Activated T-cell treated with anti-CD3 and anti-CD28 coated beads for 24 hours (primary cell): Measurements from ENCODE around the gene C10orf105.

ENCODE experiments used
- DNase-seq: peaks from one replicate; pipeline ENCODE4 v3.0.0-alpha.2; 2020; ENCODE audit warnings: low read depth

C10orf105 gene

DNA sequence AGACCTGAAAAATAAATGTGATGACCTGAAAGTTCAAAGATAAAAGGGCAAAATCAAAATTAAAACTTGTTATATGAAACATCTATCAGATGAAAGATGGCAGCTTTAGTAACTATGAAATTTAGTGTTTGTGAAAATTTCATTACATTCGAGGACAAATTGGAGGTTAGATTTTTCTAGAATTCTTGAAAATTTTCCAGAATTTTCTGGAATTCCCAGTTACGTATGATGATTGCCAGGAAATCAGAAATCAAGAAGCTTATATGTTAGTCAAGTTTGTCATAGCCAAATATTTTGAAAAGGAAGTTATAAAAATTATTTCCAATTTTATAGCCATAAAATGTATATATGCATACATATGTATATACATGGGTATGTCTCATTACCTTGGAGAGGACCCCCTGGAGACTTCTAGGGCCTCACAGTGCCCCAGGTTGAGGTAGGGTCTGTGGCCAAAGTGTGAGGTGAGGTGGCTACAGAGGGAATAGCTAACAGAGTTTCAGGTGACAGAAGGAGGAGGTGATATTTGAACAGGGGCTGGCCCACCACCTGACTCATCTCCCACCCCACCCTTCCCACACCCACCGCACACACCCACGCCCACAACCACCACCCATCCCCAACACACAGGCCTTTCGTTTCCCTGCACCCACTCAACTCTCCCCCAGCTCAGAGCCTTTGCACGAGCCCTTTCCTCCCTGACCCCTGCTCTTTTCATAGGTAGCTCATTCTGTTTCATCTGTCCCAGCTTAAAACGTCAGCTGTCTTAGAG, 21.5 kb downstream of the C10orf105 start:
- DNase-seq, result peak; percentile 32

DNA sequence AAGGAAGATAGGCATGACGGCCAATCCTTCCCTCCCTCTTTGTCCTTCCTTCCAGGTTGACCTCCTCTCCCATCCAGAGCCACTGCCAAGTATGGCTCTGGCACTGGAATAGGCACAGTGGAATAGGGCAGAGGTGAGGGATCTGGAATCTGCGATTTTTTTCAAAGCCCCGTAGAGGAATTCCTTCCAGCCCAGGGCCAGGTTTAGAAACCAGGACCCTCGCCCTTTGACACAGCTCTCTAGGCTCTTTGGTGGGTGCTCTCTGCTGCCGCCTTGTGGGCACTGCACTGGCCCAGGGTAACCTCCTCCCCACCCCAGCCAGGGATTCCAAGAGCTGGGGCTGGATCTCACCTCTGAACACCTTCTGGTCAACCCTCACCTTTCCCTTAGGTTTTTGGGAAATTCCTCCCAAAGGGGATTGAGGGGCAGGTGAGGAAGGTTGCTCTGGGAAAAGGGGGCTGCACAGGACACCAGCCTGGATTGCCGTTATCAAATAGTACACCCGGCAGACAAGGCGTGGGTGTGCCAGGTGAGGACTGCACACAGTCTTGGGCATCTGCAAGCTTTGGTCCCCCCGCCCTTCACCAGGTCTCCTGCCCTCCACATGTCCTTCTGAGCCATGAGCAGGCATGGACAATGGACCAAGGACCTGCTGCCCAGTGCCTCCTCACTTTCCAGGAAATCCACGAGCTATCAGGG, 22.8 kb downstream of the C10orf105 start:
- peak; percentile 44 for DNase-seq

DNA sequence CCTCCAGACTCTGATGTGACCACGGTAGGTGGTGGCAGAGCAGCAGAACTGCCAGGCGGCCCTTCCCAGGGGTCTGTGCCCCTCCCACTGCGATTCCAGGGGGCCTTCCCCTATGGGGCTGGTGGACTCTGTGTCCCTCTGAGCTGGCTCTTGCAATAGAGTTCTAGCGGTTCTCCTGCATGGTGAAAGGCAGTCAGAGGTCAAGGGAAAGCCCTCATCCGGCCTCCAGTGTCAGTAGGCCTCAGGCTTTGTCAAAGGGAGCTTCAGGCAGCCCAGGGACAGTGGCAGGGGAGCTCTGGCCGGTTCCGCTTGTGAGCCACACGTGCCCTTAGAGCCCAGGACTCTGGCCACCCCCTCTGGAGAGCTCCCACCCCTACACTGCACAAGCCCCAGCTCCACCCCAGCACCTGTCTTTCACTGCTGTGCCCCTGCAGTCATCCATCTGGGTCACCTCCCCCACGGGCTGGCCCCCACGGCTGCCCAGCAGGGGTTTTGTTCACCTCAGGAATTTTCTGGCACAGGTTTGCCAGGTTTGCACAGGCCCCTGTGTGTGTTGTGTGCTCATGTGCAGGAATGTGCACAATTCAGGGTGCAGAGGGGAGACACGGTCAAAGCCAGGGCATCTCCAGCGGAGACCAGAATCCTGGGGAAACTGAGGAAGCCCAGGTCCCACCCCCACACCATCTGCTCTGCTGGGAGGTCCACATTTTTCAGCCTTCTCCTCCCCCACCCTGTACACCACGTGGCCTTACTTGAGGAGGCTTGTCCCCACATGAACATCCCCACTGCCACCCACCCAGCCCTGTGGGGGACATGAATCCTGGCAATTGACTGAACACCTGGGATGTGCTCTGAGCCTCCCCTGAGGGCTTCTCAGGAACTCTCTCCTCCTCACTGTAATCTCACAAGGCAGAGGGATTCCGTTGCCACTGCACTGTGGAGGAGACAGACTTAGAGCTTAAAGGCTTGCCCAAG, 23.8 kb downstream of the C10orf105 start:
- DNase-seq, result no peak

DNA sequence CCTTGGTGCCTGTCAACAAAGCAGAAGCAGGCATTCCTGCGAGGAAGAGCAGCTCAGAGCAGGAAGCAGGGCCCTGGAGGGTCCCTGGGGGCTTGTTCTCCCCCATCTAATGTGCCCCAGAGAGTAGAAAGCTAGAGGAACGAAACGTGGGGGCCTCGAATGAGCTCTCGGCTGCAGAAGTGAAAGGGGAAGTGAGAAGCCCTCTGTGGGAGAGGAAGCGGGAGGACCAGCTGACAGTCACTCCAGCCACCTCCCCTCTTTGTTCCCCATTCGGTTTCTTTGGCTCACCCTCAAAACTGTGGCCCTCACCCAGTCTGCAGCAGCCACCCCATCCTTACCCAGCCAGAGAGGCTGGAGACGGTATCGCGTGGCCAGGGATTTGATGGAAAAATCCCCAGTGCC, 25.0 kb downstream of the C10orf105 start:
- no peak for DNase-seq

DNA sequence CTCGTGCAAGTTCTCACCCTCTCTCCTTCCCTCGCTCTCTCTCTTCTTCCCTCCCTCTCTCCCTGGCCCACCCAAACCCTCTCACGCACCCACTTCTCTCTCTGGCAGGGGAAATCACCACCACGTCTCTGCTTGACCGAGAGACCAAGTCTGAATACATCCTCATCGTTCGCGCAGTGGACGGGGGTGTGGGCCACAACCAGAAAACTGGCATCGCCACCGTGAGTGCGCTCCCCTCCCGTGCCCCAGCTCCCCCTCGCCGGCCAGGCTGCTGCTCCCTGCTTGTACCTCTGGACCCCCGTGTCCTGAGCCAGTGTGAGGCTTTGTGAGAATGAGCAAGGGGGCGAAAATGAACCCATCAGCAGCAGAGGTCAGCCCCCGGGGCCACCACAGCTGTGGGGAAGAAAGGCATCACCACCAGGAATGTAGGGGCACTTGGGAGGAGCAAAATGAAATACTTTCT, 25.5 kb downstream of the C10orf105 start:
- DNase-seq, result no peak

DNA sequence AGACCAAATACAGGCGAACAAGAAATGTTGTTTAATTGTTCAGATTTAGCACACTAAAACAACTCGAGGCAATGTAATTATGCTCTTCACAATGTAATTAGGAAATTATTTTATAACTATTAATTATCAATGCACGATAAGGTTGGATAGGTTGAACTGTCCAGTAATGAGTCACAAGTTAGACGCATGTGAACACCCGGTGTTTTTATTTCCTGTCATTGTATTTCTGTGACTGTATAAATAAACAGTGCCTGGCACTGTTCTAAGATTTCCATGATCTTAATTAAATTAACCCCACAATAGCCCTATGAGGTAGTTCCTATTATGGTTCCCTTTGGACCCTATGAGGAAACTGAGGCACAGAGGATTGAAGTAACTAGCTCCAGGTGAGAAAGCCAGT, 26.2 kb downstream of the C10orf105 start:
- no peak for DNase-seq

DNA sequence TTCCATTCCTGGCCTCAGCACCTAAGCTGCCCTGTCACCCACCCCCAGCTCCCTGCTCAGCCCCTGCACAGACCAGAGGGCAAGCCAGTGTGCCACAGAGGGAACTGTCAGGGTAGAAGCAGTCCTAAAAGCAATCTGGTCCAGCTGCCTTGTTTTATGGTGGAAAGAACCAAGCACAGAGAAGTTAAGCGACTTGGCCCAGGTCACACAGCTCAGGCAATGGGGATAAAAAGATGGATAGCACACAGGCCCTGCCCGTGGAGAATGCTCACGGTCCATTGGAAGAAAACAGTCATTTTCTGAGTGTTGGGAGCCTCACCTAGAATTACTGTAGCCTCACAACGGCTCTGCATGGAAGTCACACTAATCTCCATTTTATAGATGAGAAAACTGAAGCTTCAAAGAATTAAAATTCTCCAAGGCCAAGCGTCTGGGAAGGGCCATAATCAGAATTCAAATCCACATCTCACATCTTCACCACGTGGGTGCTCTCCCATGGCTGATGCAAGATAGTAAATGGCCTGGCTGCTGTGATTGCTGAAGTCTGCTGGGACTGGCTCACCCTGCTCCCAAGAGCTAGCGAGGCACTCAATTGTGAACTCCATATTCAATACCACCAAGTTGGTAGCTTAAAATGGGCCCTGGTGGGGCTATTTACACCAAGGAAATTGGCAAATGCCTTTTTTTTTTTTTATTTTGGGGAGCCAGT, 26.8 kb downstream of the C10orf105 start:
- DNase-seq, result no peak

DNA sequence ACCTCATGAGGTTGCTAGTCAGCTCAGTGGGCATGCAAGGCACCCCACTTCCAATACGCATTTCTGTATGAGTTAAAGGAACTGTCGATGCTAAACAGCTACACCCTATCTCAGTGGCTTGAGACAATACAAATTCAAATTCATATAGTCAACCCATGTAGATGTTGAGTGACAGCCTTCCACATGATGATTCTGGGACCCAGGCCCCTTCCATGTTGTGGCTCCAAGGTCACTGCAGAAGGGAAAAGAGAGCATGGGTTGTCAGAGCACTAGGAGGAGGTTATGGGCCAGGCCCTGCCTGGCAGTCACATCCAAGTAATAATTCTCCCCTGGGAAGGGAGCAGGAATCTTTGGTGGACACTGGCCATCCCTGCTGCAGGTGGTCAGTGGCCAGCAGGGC, 28.2 kb downstream of the C10orf105 start:
- no peak for DNase-seq

DNA sequence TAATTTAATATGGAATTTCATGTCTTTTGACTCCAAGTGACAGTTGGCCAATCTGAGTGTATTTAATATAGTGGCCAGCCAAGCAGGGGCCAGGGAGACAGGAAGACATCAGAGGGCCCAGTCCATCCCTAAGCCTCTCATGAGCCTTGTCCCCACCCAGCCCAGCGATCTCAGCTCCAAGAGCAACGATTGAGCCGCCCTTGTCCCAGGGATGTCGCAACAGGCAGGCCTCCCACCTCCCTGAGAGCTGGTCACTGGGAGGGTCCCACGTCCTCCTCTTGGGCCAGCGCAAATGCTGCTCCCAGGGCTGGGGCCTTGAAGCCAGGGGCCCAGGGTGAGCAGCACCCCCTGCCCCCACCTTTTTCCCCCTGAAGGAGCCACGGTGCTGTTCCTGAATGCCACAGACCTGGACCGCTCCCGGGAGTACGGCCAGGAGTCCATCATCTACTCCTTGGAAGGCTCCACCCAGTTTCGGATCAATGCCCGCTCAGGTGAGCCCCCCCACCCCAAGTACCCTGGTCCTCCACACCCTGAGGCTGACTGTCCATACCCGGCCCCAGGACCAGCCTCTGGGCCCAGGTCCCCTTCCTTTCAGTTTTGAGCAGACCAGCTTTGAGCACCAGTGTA, 29.4 kb downstream of the C10orf105 start:
- no peak for DNase-seq

DNA sequence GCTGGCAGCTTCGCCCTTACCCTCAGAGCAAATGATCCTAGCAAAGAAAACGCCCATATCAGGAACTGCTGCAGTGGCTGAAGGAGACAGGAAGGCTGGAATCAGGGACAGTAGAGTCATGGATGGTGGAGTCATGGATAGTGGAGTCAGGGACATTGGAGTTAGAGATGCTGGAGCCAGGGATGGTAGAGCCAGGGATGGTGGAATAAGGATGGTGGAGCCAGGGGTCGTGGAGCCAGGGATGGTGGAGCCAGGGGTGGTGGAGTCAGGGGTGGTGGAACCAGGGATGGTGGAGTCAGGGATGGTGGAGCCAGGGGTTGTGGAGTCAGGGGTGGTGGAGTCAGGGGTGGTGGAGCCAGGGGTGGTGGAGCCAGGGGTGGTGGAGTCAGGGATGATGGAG, 31.3 kb downstream of the C10orf105 start:
- DNase-seq, result no peak

DNA sequence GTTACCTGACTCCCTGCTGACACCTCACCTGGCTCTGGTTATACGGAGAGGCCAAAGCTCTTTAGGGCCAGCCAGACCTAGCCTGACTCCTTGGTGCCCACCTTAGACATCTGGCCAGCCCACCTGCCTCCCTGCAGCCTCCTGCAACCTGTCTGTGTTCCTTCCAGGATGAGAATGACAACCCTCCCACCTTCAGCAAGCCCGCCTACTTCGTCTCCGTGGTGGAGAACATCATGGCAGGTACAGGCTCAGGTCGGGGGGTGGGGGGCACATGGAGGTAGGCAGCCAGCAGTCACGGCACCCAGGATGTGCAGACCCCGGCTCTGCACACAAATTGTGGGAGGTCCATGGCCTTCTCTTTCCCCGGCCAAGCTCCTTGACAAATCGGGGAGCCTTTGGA, 32.1 kb downstream of the C10orf105 start:
- DNase-seq, result no peak

DNA sequence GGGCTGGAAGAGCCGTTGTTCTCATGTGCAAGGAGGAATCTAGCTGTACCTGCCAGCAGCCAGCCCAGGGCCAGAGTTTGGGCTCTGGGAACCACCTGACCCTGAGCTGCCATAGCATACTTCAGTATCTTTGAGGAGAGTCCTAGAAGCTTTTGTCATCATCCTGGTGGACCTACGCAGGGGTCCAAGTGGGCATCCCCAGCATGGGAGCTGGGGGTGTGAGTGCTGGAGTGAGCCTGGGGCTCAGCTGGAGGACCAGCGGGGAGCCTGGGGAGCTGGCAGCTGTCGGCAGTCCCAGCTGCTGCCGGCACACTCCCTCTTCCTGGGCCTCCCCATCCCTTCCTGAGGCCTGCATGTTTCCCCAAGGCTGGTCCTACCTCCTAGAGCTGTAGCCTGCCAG, 32.5 kb downstream of the C10orf105 start:
- DNase-seq, result no peak

DNA sequence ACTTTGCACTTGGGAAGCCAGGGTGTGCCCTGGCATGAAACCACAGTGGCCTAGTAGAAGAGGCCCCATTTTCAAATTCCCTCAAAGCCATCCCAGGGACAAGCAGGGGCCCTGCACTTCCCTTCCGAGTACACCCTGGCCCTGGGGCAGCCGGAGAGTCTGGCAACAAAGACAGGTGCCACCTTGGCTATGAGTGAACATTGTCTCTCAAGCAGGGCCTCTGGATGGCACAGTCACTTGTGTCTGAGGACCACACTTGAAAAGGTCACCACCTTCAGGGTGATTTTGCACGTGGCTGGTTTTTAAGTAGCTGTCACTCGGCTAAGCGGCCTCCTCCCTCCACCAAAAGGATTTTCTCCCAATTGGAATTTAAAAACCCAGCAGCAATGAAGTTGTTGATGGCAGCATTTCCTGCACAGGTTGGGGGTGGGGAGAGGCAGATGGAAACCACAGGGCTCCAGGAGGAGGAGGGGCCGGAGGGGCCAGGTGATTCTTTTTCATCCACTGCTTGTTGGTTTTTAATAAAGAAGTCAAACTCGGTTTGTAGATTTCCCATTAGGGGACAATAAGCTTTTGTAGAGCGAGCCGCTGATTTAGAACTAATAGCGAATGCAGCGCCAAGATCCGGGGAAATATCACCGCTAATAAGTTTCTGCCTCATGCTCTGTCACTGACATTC, 33.9 kb downstream of the C10orf105 start:
- DNase-seq, result no peak

DNA sequence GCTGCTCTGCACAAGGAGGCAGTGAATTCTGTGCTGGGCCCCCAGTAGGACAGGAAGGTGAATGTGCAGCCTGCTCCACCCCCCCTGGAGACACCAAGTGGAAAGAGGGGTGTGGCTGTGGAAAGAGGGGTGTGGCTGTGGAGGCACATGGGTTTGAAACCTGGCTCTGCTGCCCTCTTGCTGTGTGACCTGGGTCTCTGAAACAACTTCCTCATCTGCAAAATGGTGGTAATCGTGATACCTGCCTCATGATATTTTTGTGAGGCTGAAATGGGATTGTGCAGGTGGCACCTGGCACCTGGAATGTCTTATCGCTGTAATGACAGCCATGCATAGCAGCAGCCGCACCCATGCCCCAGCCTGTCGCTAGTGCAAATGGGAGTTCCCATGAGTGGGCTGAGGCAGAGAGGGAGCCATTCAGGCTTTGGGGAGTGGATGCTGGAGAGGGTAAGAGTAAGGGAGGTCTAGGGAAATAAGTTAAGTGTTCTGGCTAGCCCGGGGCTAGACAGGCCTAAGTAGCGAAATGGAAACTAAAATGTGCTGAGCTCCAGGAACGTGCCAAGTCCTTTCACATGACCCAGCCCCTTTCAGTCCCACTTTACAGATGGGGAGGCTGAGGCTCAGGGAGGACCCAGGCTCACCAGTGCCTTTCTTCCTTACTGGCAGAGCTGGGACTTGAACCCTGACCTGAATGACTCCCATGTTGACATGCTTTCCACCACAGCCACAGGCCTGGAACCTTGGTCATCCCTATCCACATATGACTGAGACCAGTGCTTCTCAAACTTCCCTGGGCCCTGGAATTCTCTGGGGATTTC, 35.0 kb downstream of the C10orf105 start:
- peak; percentile 32 for DNase-seq

DNA sequence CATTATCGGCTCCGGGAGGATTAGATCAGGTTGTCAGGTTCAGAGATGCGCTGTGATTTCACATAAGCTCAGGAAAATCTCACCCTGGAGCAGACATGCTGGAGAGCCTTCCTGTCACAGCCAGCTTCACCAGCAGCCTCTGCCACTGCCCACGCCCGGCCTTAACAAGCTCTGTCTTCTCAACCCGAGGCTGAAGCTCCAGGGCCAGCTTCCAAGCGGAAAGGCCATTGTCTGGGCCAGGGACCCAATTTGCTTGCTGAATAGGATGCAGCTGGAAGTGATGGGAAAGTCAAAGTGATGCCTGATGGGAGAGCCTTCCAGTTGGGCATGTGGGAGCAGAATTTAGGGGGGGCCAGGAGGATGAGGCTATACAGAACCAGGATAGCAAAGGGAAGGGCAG, 36.3 kb downstream of the C10orf105 start:
- no peak for DNase-seq

DNA sequence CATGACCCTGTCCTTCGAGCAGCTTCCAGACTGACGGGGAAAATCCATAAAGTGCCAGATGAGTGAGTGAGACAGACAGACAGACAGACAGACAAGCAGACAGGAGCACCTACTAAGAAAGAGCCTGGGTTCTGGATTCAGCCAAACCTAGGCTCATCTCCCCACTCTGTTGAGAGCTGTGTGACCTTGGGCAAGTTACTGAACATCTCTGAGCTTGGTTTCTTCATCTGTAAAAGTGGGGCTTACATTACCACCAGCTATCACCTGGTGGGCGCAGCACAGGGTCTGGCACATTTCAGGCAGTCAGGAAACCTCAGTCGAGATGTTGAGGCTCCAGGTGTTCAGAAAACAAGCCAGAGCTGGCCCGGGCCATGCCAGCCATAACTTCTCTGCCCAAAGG, 37.6 kb downstream of the C10orf105 start:
- DNase-seq, result no peak

DNA sequence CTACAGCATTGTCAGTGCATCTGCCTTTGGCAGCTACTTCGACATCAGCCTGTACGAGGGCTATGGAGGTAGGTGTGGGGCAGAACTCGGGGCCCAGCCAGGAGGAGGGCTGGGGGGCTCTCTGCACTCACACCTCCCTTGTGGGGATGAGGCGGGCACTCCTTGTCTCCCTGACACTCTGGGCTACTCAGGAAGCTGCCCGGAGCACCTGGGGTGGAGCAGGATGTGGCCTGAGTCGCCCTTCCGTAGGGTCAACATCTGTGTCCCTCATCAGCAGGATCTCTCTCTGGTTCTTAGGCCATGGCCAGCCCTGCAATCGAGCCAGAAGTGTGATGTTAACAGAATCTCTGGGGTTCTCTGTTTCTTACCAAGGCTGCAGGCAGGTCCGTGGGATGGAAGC, 40.2 kb downstream of the C10orf105 start:
- no peak for DNase-seq

DNA sequence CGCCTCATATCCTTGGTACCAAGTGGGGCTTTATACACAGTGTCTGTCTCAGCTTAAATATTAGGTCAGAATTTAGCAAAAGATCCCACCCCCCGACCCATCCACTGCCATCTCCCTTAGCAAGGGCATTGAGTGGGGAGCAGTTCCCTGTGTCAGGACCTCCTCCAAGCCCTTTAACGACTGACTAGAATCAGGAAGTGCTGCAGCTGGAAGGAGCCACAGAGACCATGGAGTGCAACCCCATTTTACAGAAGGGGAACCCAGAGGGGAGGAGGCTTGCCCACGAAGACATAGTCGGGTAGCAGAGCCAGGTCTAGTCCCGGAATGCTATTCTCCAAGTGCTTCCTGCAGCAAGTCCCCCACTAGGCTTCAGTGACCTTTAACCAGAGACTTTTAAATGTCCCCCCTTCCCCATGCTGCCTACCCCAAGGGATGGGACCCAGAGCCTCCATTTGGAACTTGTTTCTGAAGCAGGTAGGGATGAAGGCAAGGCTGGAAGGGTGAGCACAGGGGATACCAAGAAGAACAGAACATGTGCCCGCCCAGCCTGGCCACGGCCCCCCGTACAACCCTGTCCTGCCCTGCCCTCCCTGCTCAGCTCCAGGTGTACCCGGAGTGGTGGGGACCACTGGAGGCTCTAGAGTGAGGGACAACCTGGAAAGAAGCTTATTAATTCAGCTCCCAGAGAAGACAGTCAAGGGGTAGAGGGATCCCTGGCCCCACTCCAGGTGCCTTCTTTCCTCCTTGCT, 41.3 kb downstream of the C10orf105 start:
- DNase-seq, result no peak

DNA sequence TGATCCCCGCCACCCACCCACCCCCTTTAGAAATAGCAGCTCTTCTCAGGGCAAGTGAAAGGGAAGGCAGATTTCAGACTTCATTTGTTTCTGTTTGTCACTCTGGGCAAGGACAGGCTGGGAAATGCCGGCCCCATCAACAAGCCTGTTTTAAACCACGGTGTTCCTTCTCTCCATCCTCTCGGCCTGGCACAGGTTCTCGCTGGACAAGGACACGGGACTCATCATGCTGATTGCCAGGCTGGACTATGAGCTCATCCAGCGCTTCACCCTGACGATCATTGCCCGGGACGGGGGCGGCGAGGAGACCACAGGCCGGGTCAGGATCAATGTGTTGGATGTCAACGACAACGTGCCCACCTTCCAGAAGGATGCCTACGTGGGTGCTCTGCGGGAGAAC, 42.3 kb downstream of the C10orf105 start:
- DNase-seq, result no peak
